Measurements from ENCODE around the gene ZNF665.
"Not testable (repeated sequence)": the region's sequence is repeated elsewhere in the genome, so short reads cannot be mapped to it uniquely, and the experiment has no call there.

The ZNF665 gene

GRCh38 chr19:53192771-53193534, at the start of gene ZNF665:
ZNF665 (minus strand) TSS chr19:53193358; CDS start chr19:53182898, 10,460 bp downstream.
- peak; percentile 72 to 82 for DNase-seq (ENCODE audit: low read depth in 2 of 2)

- no peak for DNase-seq (ENCODE audit: low read depth in 2 of 2)
Measured at GRCh38 chr19:53237114-53237777, 44.1 kb upstream of the ZNF665 start.

- no peak for DNase-seq (ENCODE audit: low read depth in 2 of 2)
Measured at GRCh38 chr19:53224606-53225005, 31.4 kb upstream of the ZNF665 start.

GRCh38 chr19:53222716-53223115, 29.6 kb upstream of the ZNF665 start:
- DNase-seq (ENCODE audit: low read depth in 2 of 2), result not testable (repeated sequence)

GRCh38 chr19:53212703-53213320, 19.7 kb upstream of the ZNF665 start:
- no peak for DNase-seq (ENCODE audit: low read depth in 2 of 2)

GRCh38 chr19:53211554-53211953, 18.4 kb upstream of the ZNF665 start:
- DNase-seq (ENCODE audit: low read depth in 2 of 2), result not testable (repeated sequence)

- peak; percentile 95 to 96 for DNase-seq (ENCODE audit: low read depth in 2 of 2)
Measured at GRCh38 chr19:53196777-53197396, 3.7 kb upstream of the ZNF665 start.

- peak; percentile 44 to 66 for DNase-seq (ENCODE audit: low read depth in 2 of 2)
Measured at GRCh38 chr19:53195265-53195903, 2.2 kb upstream of the ZNF665 start.

- DNase-seq (ENCODE audit: low read depth in 2 of 2), result no peak
Measured at GRCh38 chr19:53193535-53194222, 521 bp upstream of the ZNF665 start.

- DNase-seq (ENCODE audit: low read depth in 2 of 2), result no peak
Measured at GRCh38 chr19:53190253-53190652, 2.9 kb downstream of the ZNF665 start.

GRCh38 chr19:53189691-53190198, 3.4 kb downstream of the ZNF665 start:
- DNase-seq (ENCODE audit: low read depth in 2 of 2), result not testable (repeated sequence)

- DNase-seq (ENCODE audit: low read depth in 2 of 2), result not testable (repeated sequence)
Measured at GRCh38 chr19:53185155-53185882, 7.8 kb downstream of the ZNF665 start.

- no peak for DNase-seq (ENCODE audit: low read depth in 2 of 2)
Measured at GRCh38 chr19:53183146-53183764, 9.9 kb downstream of the ZNF665 start.

- no peak for DNase-seq (ENCODE audit: low read depth in 2 of 2)
Measured at GRCh38 chr19:53182202-53182601, 11.0 kb downstream of the ZNF665 start.

GRCh38 chr19:53177986-53178385, 15.2 kb downstream of the ZNF665 start:
- DNase-seq (ENCODE audit: low read depth in 2 of 2), result no peak

- no peak for DNase-seq (ENCODE audit: low read depth in 2 of 2)
Measured at GRCh38 chr19:53172889-53173288, 20.3 kb downstream of the ZNF665 start.

- DNase-seq (ENCODE audit: low read depth in 2 of 2), result no peak
Measured at GRCh38 chr19:53165691-53166091, 27.5 kb downstream of the ZNF665 start.

GRCh38 chr19:53161123-53161522, 32.0 kb downstream of the ZNF665 start:
- no peak for DNase-seq (ENCODE audit: low read depth in 2 of 2)

GRCh38 chr19:53160350-53160749, 32.8 kb downstream of the ZNF665 start:
- no peak for DNase-seq (ENCODE audit: low read depth in 2 of 2)
